PC-3 (cell line): ENCODE results near the gene BMP7.

Source experiments
- CTCF ChIP-seq: fragments of 300-600 bp; sonication (generic); conservative IDR thresholded peaks from 2 replicates; pipeline ENCODE4 v1.5.1; 2017; ENCODE audit warnings: antibody characterized with exemption, low read depth, mild to moderate bottlenecking, low read length
- EZH2 ChIP-seq: fragments of 300-600 bp; sonication (generic); IDR thresholded peaks from one replicate; pipeline ENCODE4 v1.6.1; 2017; ENCODE audit warnings: antibody characterized with exemption, mild to moderate bottlenecking, low read length; ENCODE audit not compliant: unreplicated experiment

- no peak for TF ChIP-seq EZH2
- no peak for TF ChIP-seq CTCF
Measured at GRCh38 chr20:57166568-57167291, 99.7 kb downstream of the BMP7 start.
